Pancreas (tissue), 10 donors: ENCODE data around the gene PHKG2. TPM values are rescaled to one million over a fixed set of nuclear protein-coding genes. Genes with fewer than 3 reads are reported as not detected.

ENCODE experiments used
- ATAC-seq, 4 donors: fragments of 200-7000 bp; cut with Tn5 transposase; one replicate each; pipeline versions ENCODE4 v1.8.0 to v1.9.1; 2020; ENCODE audit warnings: mild to moderate bottlenecking in 4 of 4, moderate library complexity in 4 of 4
- DNase-seq, 6 donors: peaks; one replicate each; pipeline ENCODE4 v3.0.0-alpha.2; 2020
- FAIRE-seq: peaks from 2 replicates; lab custom pipeline; 2012; peaks lifted over from hg19 to GRCh38; lab: Jason Lieb, UNC
- H3K27ac ChIP-seq, 4 donors: fragments of 200-600 bp; sonication (generic); 1 replicate in 3 of 4; 2 replicates in 1 of 4; pipeline versions ENCODE4 v1.5.0 to v1.8.0; 2020
- H3K27me3 ChIP-seq, 4 donors: fragments of 200-600 bp; one replicate each; pipeline ENCODE4 v1.8.0; 2021
- H3K36me3 ChIP-seq, 3 donors: fragments of 200-600 bp; sonication (generic) in 1 of 3; one replicate each; pipeline versions ENCODE4 v1.5.0 to v1.8.0; 2020 to 2021
- H3K4me1 ChIP-seq, 3 donors: fragments of 200-600 bp; one replicate each; pipeline ENCODE4 v1.8.0; 2021
- H3K4me3 ChIP-seq, 4 donors: fragments of 200-600 bp; sonication (generic) in 2 of 4; one replicate each; pipeline versions ENCODE4 v1.5.0 to v1.8.0; 2020 to 2021
- H3K9me3 ChIP-seq, 4 donors: fragments of 200-600 bp; one replicate each; pipeline ENCODE4 v1.8.0; 2021
- CTCF ChIP-seq, 4 donors: fragments of 200-600 bp; sonication (generic) in 3 of 4; IDR thresholded peaks; one replicate each; pipeline versions ENCODE4 v1.5.0 to v1.8.0; 2021; ENCODE audit warnings: antibody characterized with exemption in 4 of 4
- WGBS, 2 donors: extraction: QIAGEN DNeasy Blood & Tissue Kit; methylation state at CpG; one replicate each; pipeline ENCODE4 v1.1.7; 2013; 5-methylcytosine and 5-hydroxymethylcytosine counted together
- intact Hi-C, 3 donors: fragments of 100-400 bp; cut with DNase I; formaldehyde crosslinking; loops; one replicate each; pipeline versions ENCODE4 v1.11.1 to v1.14.2; 2022
- polyA plus RNA-seq, 2 donors: library from polyadenylated mRNA; stranded (reverse); fragments of 200-250 nt; gene quantifications; one replicate each; pipeline ENCODE4 v1.2.3, GENCODE V29; 2013
- total RNA-seq, 6 donors: library from RNA; stranded (reverse); fragmentation: NEBNext Ultra II Directional in 4 of 6; extraction: Animal tissue kit (Norgen Biotek cat#: 25700) in 4 of 6; gene quantifications; one replicate each; pipeline versions ENCODE4 v1.2.1 to v1.2.4, GENCODE V29; 2021 to 2023
- donor health status: healthy with polysubstance abuse.
- donor health status: DM: no; HTN: no; CAD: no; lungs with moderate emphysema.
- donor health status: DM: no; HTN: no; CAD: no.
- donor health status: control.
- donor health status: control.
- donor health status: Bipolar disorder and iron deficiency.
- donor health status: DM: yes; HTN: yes; CAD: no.
- donor health status: DM: no; HTN: no; CAD: no.
- donor health status: DM: no; HTN: no; CAD: no.
- donor health status: DM: yes; HTN: yes; CAD: no.

The PHKG2 gene
- total and polyA plus RNA-seq, 8 donors, result 7.9 to 42.3 (median 11.4) TPM

GRCh38 chr16:30738984-30739951, 9.0 kb upstream of the PHKG2 start:
- H3K27ac ChIP-seq, result peak overlapping the region in 2 of 4 donors; percentile 82 to 91
- H3K36me3 ChIP-seq, result peaks cover 9 to 48% (median 34%) of the 10 kb centered on the region in 3 donors

GRCh38 chr16:30740364-30741251, 7.6 kb upstream of the PHKG2 start:
- WGBS, 2 donors, result 14 to 17% methylated on average over 8 of the region's 8 CpGs
- no peak for FAIRE-seq

More at GRCh38 chr16:30738984-30739951, 9.0 kb upstream of the PHKG2 start:
- FAIRE-seq, result no peak
- intact Hi-C loops, result no loop called here
- H3K9me3 ChIP-seq, result no peaks in the 10 kb centered on the region
- H3K4me1 ChIP-seq, result peaks cover 12 to 25% (median 16%) of the 10 kb centered on the region in 3 donors
- DNase-seq, result peak in 2 of 6 donors; percentile 59 to 81
- no peaks in the 10 kb centered on the region for H3K27me3 ChIP-seq
- WGBS, 2 donors, result 89 to 90% methylated on average over 37 of the region's 37 CpGs
- no peak for ATAC-seq
- TF ChIP-seq CTCF (IDR thresholded peaks at IDR 0.05), result no peak
- no peak overlapping the region for H3K4me3 ChIP-seq

GRCh38 chr16:30741461-30741914, 6.7 kb upstream of the PHKG2 start:
- Histone ChIP-seq H3K4me1 (peaks cover 12 to 26% (median 16%) of the 10 kb centered on the region in 3 donors), H3K9me3 (no peaks in the 10 kb centered on the region), H3K4me3 (peak overlapping the region in 1 of 4 donors; percentile 28), H3K27me3 (no peaks in the 10 kb centered on the region), H3K27ac (peak overlapping the region; percentile 57 to 91 (median 72)), H3K36me3 (peaks cover 7 to 30% (median 23%) of the 10 kb centered on the region in 3 donors)
- DNase-seq, result peak in 4 of 6 donors; percentile 53 to 69 (median 63)
- FAIRE-seq, result no peak
- ATAC-seq, result peak; percentile 62 to 83 (median 76)
- intact Hi-C loops, result no loop called here
- TF ChIP-seq CTCF (IDR thresholded peaks at IDR 0.05), result no peak
- 74 to 81% methylated on average over 6 of the region's 6 CpGs for WGBS, 2 donors

More at GRCh38 chr16:30740364-30741251, 7.6 kb upstream of the PHKG2 start:
- Histone ChIP-seq H3K27ac (peak overlapping the region; percentile 57 to 91 (median 72)), H3K4me3 (peak overlapping the region in 1 of 4 donors; percentile 28), H3K36me3 (peaks cover 9 to 38% (median 30%) of the 10 kb centered on the region in 3 donors), H3K4me1 (peaks cover 12 to 25% (median 16%) of the 10 kb centered on the region in 3 donors), H3K9me3 (no peaks in the 10 kb centered on the region), H3K27me3 (no peaks in the 10 kb centered on the region)
- DNase-seq, result peak; percentile 83 to 94 (median 91)
- intact Hi-C loops, result no loop called here
- peak; percentile 89 to 91 (median 91) for ATAC-seq
- no peak for TF ChIP-seq CTCF (IDR thresholded peaks at IDR 0.05)

- intact Hi-C loops, result no loop called here
- Histone ChIP-seq H3K27me3 (no peaks in the 10 kb centered on the region), H3K4me1 (peaks cover 15 to 29% (median 16%) of the 10 kb centered on the region in 3 donors), H3K4me3 (no peak overlapping the region), H3K27ac (peak overlapping the region in 1 of 4 donors; percentile 8), H3K9me3 (no peaks in the 10 kb centered on the region), H3K36me3 (peaks cover 0 to 7% (median 3%) of the 10 kb centered on the region in 3 donors)
- ATAC-seq (no peak), FAIRE-seq (no peak), DNase-seq (no peak)
- 92 to 98% methylated on average over 11 of the region's 11 CpGs for WGBS, 2 donors
- TF ChIP-seq CTCF (IDR thresholded peaks at IDR 0.05), result no peak
These were observed 4.5 kb upstream of the PHKG2 start for GRCh38 chr16:30743716-30744115.
